Measurements from ENCODE around the gene DHX8.

Gene DHX8

GRCh38 chr17:43533699-43534098 lies 49.9 kb downstream of the DHX8 start:
- no peaks in the 10 kb centered on the region for H4K20me1 ChIP-seq (ENCODE audit: insufficient read depth, low read length, poor library complexity, severe bottlenecking)
- H3K9me3 ChIP-seq (ENCODE audit: insufficient read depth, low read depth, low read length) = no peaks in the 10 kb centered on the region
- H3K4me3 ChIP-seq (ENCODE audit: low read length, poor library complexity, severe bottlenecking) = no peak overlapping the region
- no peak overlapping the region for H3K4me2 ChIP-seq (ENCODE audit: low read depth, low read length, poor library complexity, severe bottlenecking)
- no peaks in the 10 kb centered on the region for H3K9me2 ChIP-seq (replicated peaks; ENCODE audit: low read depth, low read length)
- H3K79me2 ChIP-seq (ENCODE audit: insufficient read depth, low read length) = no peaks in the 10 kb centered on the region
- H3K27me3 ChIP-seq (ENCODE audit: insufficient read depth, low read length, poor library complexity, severe bottlenecking) = no peaks in the 10 kb centered on the region
- H3K9ac ChIP-seq (ENCODE audit: low read depth, low read length, poor library complexity, severe bottlenecking) = no peak overlapping the region
- H2AFZ ChIP-seq (ENCODE audit: low read length) = no peak overlapping the region
- H3K4me1 ChIP-seq (ENCODE audit: insufficient read depth, low read length, poor library complexity, severe bottlenecking) = peaks cover 6% of the 10 kb centered on the region
- no peaks in the 10 kb centered on the region for H3F3A ChIP-seq (ENCODE audit: low read depth)
- TF ChIP-seq CTCF (conservative IDR thresholded peaks at IDR 0.05; ENCODE audit: low read length) (no peak), EZH2phosphoT487 (IDR thresholded peaks at IDR 0.05; ENCODE audit: borderline replicate concordance) (no peak)
- H3K36me3 ChIP-seq (ENCODE audit: insufficient read depth, low read length) = peaks cover 2% of the 10 kb centered on the region; the same call in 1 of the 2 replicates

GRCh38 chr17:43534909-43535308 lies 51.1 kb downstream of the DHX8 start:
- Histone ChIP-seq H3K79me2 (ENCODE audit: insufficient read depth, low read length) (no peaks in the 10 kb centered on the region), H4K20me1 (ENCODE audit: insufficient read depth, low read length, poor library complexity, severe bottlenecking) (no peaks in the 10 kb centered on the region), H3K4me2 (ENCODE audit: low read depth, low read length, poor library complexity, severe bottlenecking) (no peak overlapping the region), H3K9me3 (ENCODE audit: insufficient read depth, low read depth, low read length) (no peaks in the 10 kb centered on the region), H2AFZ (ENCODE audit: low read length) (no peak overlapping the region), H3K9me2 (replicated peaks; ENCODE audit: low read depth, low read length) (no peaks in the 10 kb centered on the region), H3K4me1 (ENCODE audit: insufficient read depth, low read length, poor library complexity, severe bottlenecking) (peaks cover 6% of the 10 kb centered on the region), H3K27me3 (ENCODE audit: insufficient read depth, low read length, poor library complexity, severe bottlenecking) (no peaks in the 10 kb centered on the region), H3K9ac (ENCODE audit: low read depth, low read length, poor library complexity, severe bottlenecking) (no peak overlapping the region), H3F3A (ENCODE audit: low read depth) (no peaks in the 10 kb centered on the region), H3K36me3 (ENCODE audit: insufficient read depth, low read length) (no peaks in the 10 kb centered on the region), H3K4me3 (ENCODE audit: low read length, poor library complexity, severe bottlenecking) (no peak overlapping the region)
- TF ChIP-seq EZH2phosphoT487 (IDR thresholded peaks at IDR 0.05; ENCODE audit: borderline replicate concordance) (no peak), CTCF (conservative IDR thresholded peaks at IDR 0.05; ENCODE audit: low read length) (no peak)

GRCh38 chr17:43536236-43536992 lies 52.6 kb downstream of the DHX8 start:
- H3K27me3 ChIP-seq (ENCODE audit: insufficient read depth, low read length, poor library complexity, severe bottlenecking) = no peaks in the 10 kb centered on the region
- no peak overlapping the region for H3K4me3 ChIP-seq (ENCODE audit: low read length, poor library complexity, severe bottlenecking)
- no peaks in the 10 kb centered on the region for H3F3A ChIP-seq (ENCODE audit: low read depth)
- TF ChIP-seq CTCF (conservative IDR thresholded peaks at IDR 0.05; ENCODE audit: low read length) = no peak
- TF ChIP-seq EZH2phosphoT487 (IDR thresholded peaks at IDR 0.05; ENCODE audit: borderline replicate concordance) = no peak
- no peaks in the 10 kb centered on the region for H3K36me3 ChIP-seq (ENCODE audit: insufficient read depth, low read length)
- H3K9ac ChIP-seq (ENCODE audit: low read depth, low read length, poor library complexity, severe bottlenecking) = no peak overlapping the region
- no peaks in the 10 kb centered on the region for H3K9me2 ChIP-seq (replicated peaks; ENCODE audit: low read depth, low read length)
- peaks cover 6% of the 10 kb centered on the region for H3K4me1 ChIP-seq (ENCODE audit: insufficient read depth, low read length, poor library complexity, severe bottlenecking)
- H3K9me3 ChIP-seq (ENCODE audit: insufficient read depth, low read depth, low read length) = no peaks in the 10 kb centered on the region
- H3K79me2 ChIP-seq (ENCODE audit: insufficient read depth, low read length) = no peaks in the 10 kb centered on the region
- no peaks in the 10 kb centered on the region for H4K20me1 ChIP-seq (ENCODE audit: insufficient read depth, low read length, poor library complexity, severe bottlenecking)
- H3K4me2 ChIP-seq (ENCODE audit: low read depth, low read length, poor library complexity, severe bottlenecking) = no peak overlapping the region
- H2AFZ ChIP-seq (ENCODE audit: low read length) = no peak overlapping the region

Data from Loucy (cell line).